IMR-90 (cell line): Measurements from ENCODE around the gene TP53I11. TPM values are rescaled to one million over a fixed set of nuclear protein-coding genes. Genes with fewer than 3 reads are reported as not detected.

Source experiments
- ATAC-seq: fragments of 200-7000 bp; cut with Tn5 transposase; 2 replicates; pipeline ENCODE4 v1.9.1; 2020; ENCODE audit warnings: low read depth, mild to moderate bottlenecking, moderate library complexity
- BruUV-seq: library from RNA; stranded (reverse); fragments of 400-500 nt; replicated peaks from 2 replicates; lab custom pipeline; 2021; lab: Mats Ljungman, UMichigan
- CTCF ChIA-PET: fragments of 300-600 bp; formaldehyde crosslinking; extraction: SDS; loops from one replicate; lab custom pipeline; 2021; ENCODE audit warnings: antibody characterized with exemption; lab: Yijun Ruan, JAX
- POLR2A ChIA-PET: fragments of 300-600 bp; sonication (Branson Sonifier 250); formaldehyde crosslinking; loops from one replicate; lab custom pipeline; 2022; ENCODE audit warnings: antibody characterized with exemption; ENCODE audit not compliant: unreplicated experiment; lab: Charles Lee
- DNase-seq: peaks from one replicate; pipeline ENCODE4 v3.0.0; 2013
- H2AFZ ChIP-seq: replicated peaks from 2 replicates; pipeline ENCODE3; 2013; ENCODE audit warnings: low read length, mild to moderate bottlenecking; ENCODE audit not compliant: poor library complexity
- H2AK5ac ChIP-seq: 2 replicates; pipeline ENCODE4 v1.6.1; 2013; ENCODE audit warnings: low read depth, low read length, inconsistent platforms
- H2AK9ac ChIP-seq: replicated peaks from 2 replicates; pipeline ENCODE3; 2013; ENCODE audit warnings: mild to moderate bottlenecking, low read depth, low read length, moderate library complexity; ENCODE audit not compliant: poor library complexity
- H2BK120ac ChIP-seq: 2 replicates; pipeline ENCODE4 v1.6.1; 2013; ENCODE audit warnings: low read depth, low read length, inconsistent platforms
- H2BK15ac ChIP-seq: 3 replicates; pipeline ENCODE4 v1.6.1; 2013; ENCODE audit warnings: low read depth, low read length, inconsistent platforms
- H2BK20ac ChIP-seq: 2 replicates; pipeline ENCODE4 v1.6.1; 2013; ENCODE audit warnings: low read depth, mild to moderate bottlenecking, inconsistent platforms, low read length, moderate library complexity
- H2BK5ac ChIP-seq: 2 replicates; pipeline ENCODE4 v1.6.1; 2013; ENCODE audit warnings: mild to moderate bottlenecking, low read depth, low read length, inconsistent platforms; ENCODE audit not compliant: poor library complexity, severe bottlenecking
- H3K14ac ChIP-seq: replicated peaks from 2 replicates; pipeline ENCODE4 v1.6.1; 2013; ENCODE audit warnings: low read depth, low read length, inconsistent platforms
- H3K18ac ChIP-seq: 2 replicates; pipeline ENCODE4 v1.6.1; 2013; ENCODE audit warnings: low read depth, low read length, control low read depth
- H3K23ac ChIP-seq: 2 replicates; pipeline ENCODE4 v1.6.1; 2013; ENCODE audit warnings: low read depth, low read length, inconsistent platforms
- H3K27ac ChIP-seq: 2 replicates; pipeline ENCODE4 v1.5.1; 2013; ENCODE audit warnings: mild to moderate bottlenecking, control low read depth, low read length; ENCODE audit not compliant: insufficient read depth
- H3K27me3 ChIP-seq: 2 replicates; pipeline ENCODE4 v1.6.1; 2013; ENCODE audit warnings: low read length; ENCODE audit not compliant: control insufficient read depth, insufficient read depth
- H3K36me3 ChIP-seq: 2 replicates; pipeline ENCODE4 v1.6.1; 2013; ENCODE audit warnings: low read length, mixed read lengths; ENCODE audit not compliant: control insufficient read depth, insufficient read depth
- H3K4ac ChIP-seq: 2 replicates; pipeline ENCODE4 v1.6.1; 2013; ENCODE audit warnings: low read depth, low read length, inconsistent platforms
- H3K4me1 ChIP-seq: 2 replicates; pipeline ENCODE4 v1.6.1; 2013; ENCODE audit warnings: low read length, mixed read lengths; ENCODE audit not compliant: control insufficient read depth, insufficient read depth
- H3K4me2 ChIP-seq: 2 replicates; pipeline ENCODE4 v1.6.1; 2013; ENCODE audit warnings: low read depth, mild to moderate bottlenecking, control low read depth, low read length, moderate library complexity
- H3K4me3 ChIP-seq: 2 replicates; pipeline ENCODE4 v1.5.1; 2013; ENCODE audit warnings: low read depth, mild to moderate bottlenecking, control low read depth, low read length, moderate library complexity; ENCODE audit not compliant: insufficient read depth
- H3K56ac ChIP-seq: 2 replicates; pipeline ENCODE4 v1.6.1; 2013; ENCODE audit warnings: low read length, inconsistent platforms; ENCODE audit not compliant: insufficient read depth; ENCODE audit errors: extremely low read depth
- H3K79me1 ChIP-seq, 2 experiments: 2 replicates each; pipeline ENCODE4 v1.6.1; 2013; ENCODE audit warnings: low read length in 2 of 2, inconsistent platforms in 1 of 2, low read depth in 1 of 2
- H3K9ac ChIP-seq: 2 replicates; pipeline ENCODE4 v1.6.1; 2013; ENCODE audit warnings: low read depth, low read length, control low read depth
- H3K9me1 ChIP-seq: 2 replicates; pipeline ENCODE4 v1.6.1; 2013; ENCODE audit warnings: low read length, inconsistent platforms; ENCODE audit not compliant: insufficient read depth
- H3K9me3 ChIP-seq: 2 replicates; pipeline ENCODE4 v1.6.1; 2013; ENCODE audit warnings: low read length; ENCODE audit not compliant: control insufficient read depth, insufficient read depth
- H4K20me1 ChIP-seq: 2 replicates; pipeline ENCODE4 v1.6.1; 2013; ENCODE audit warnings: low read length, inconsistent platforms; ENCODE audit not compliant: insufficient read depth
- H4K5ac ChIP-seq: 2 replicates; pipeline ENCODE4 v1.6.1; 2013; ENCODE audit warnings: mild to moderate bottlenecking, low read depth, low read length, control low read depth
- H4K8ac ChIP-seq, 2 experiments: 2 replicates each; pipeline ENCODE4 v1.6.1; 2013; ENCODE audit warnings: low read depth in 2 of 2, low read length in 2 of 2, control low read depth in 1 of 2, inconsistent platforms in 1 of 2
- H4K91ac ChIP-seq: 2 replicates; pipeline ENCODE4 v1.6.1; 2013; ENCODE audit warnings: low read depth, low read length, inconsistent platforms; ENCODE audit not compliant: insufficient read depth
- CEBPB ChIP-seq: IDR thresholded peaks from 2 replicates; pipeline ENCODE4 v1.6.1; 2012; ENCODE audit warnings: low read depth, low read length, improper control_type of control experiment
- CHD1 ChIP-seq: IDR thresholded peaks from 2 replicates; pipeline ENCODE4 v1.6.1; 2012; ENCODE audit warnings: low read depth, low read length, improper control_type of control experiment
- MAFK ChIP-seq: IDR thresholded peaks from 2 replicates; pipeline ENCODE4 v1.6.1; 2012; ENCODE audit warnings: low read depth, low read length, improper control_type of control experiment
- POLR2A ChIP-seq: IDR thresholded peaks from 2 replicates; pipeline ENCODE4 v1.6.1; 2012; ENCODE audit warnings: mild to moderate bottlenecking, low read depth, low read length
- RCOR1 ChIP-seq: IDR thresholded peaks from 2 replicates; pipeline ENCODE4 v1.6.1; 2012; ENCODE audit warnings: mild to moderate bottlenecking, low read length, improper control_type of control experiment; ENCODE audit not compliant: insufficient replicate concordance
- RFX5 ChIP-seq: IDR thresholded peaks from 2 replicates; pipeline ENCODE4 v1.8.0; 2012; ENCODE audit warnings: low read depth, mild to moderate bottlenecking, low read length, moderate library complexity
- SMC3 ChIP-seq: fragments of 150-350 bp; IDR thresholded peaks from 2 replicates; pipeline ENCODE4 v1.6.1; 2016; ENCODE audit warnings: low read depth, mild to moderate bottlenecking, antibody characterized with exemption, low read length, moderate library complexity
- WGBS, 2 experiments: methylation state at CpG; one replicate each; pipeline versions ENCODE4 v1.1.5 to v1.1.7; 2013; ENCODE audit warnings: missing lambda C conversion rate in 2 of 2; ENCODE audit not compliant: insufficient read length in 1 of 2; ENCODE audit errors: extremely low coverage in 2 of 2; 5-methylcytosine and 5-hydroxymethylcytosine counted together
- dilution Hi-C: fragments of 300-500 bp; cut with HindIII; formaldehyde crosslinking; loops from one replicate; pipeline ENCODE4 v1.14.3; 2018; ENCODE audit warnings: low sequenced_read_pairs; ENCODE audit not compliant: unreplicated experiment
- in situ Hi-C: fragments of 300-500 bp; cut with MboI; formaldehyde crosslinking; loops from 3 replicates; pipeline ENCODE4 v1.14.3; 2019; ENCODE audit warnings: low sequenced_read_pairs, inconsistent platforms, mixed read lengths
- intact Hi-C: fragments of 100-400 bp; cut with micrococcal nuclease; formaldehyde crosslinking; loops from 2 replicates; pipeline ENCODE4 v1.10.0; 2022
- polyA plus RNA-seq, 3 experiments: library from polyadenylated mRNA; depleted of rRNA; stranded (reverse); fragments of >200 nt; gene quantifications; 2 replicates each; pipeline ENCODE4 v1.2.3, GENCODE V29; 2012; ENCODE audit warnings: low replicate concordance in 1 of 3
- total RNA-seq: library from RNA; depleted of rRNA; stranded (reverse); fragments of >200 nt; gene quantifications from 2 replicates; pipeline ENCODE4 v1.2.3, GENCODE V29; 2012

The TP53I11 gene
- total and polyA plus RNA-seq, 2 of the 4 experiments (the other 2 are of a cell fraction) = 3.9 to 22.0 TPM

DNA sequence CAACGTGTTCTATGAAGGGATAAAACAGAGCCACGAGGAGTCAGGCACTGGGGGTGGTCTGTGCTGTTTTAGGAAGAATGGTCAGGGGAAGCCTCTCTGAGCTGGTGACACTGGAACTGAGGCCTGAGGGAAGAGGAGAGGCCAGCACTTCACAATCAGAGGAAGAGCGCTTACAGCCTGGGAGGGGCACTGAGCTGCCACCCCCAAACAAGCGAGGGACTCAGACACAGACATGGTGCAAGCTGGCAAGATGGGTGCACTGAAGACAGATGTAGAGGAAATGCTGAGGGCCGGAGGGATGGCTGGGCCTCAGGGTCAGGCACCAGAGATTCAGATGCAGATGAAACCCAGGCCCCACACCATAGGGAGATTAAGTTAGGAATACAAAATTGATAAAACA lies 40.0 kb upstream of the TP53I11 start:
- H2AK5ac ChIP-seq = no peak overlapping the region
- H3K14ac ChIP-seq = no peak overlapping the region
- H3K27ac ChIP-seq = no peak overlapping the region
- no peaks in the 10 kb centered on the region for H3K9me3 ChIP-seq
- no peaks in the 10 kb centered on the region for H3K9me1 ChIP-seq
- H3K79me1 ChIP-seq = no peaks in the 10 kb centered on the region
- no peaks in the 10 kb centered on the region for H3K4me1 ChIP-seq
- H3K27me3 ChIP-seq = peaks cover 58% of the 10 kb centered on the region
- H2BK15ac ChIP-seq = no peak overlapping the region
- no peak overlapping the region for H4K91ac ChIP-seq
- H4K5ac ChIP-seq = no peak overlapping the region
- H3K9ac ChIP-seq = no peak overlapping the region
- BruUV-seq = no TSS peak
- H3K56ac ChIP-seq = no peak overlapping the region
- in situ Hi-C loops = no loop called here
- H3K4me3 ChIP-seq = no peak overlapping the region
- no peak overlapping the region for H2BK120ac ChIP-seq
- 8% methylated on average over 2 of the region's 5 CpGs; no CpG with 5 or more reads in 1 of the 2 experiments for WGBS, 2 experiments
- no peak overlapping the region for H3K18ac ChIP-seq
- no peak overlapping the region for H3K4ac ChIP-seq
- H2BK20ac ChIP-seq = no peak overlapping the region
- no peak overlapping the region for H3K23ac ChIP-seq
- ATAC-seq = no peak
- intact Hi-C loops = no loop called here
- dilution Hi-C loops = no loop called here
- no peaks in the 10 kb centered on the region for H4K20me1 ChIP-seq
- no peak overlapping the region for H2AK9ac ChIP-seq
- DNase-seq = no peak
- ChIA-PET POLR2A (no interaction called here), CTCF (no interaction called here)
- H3K36me3 ChIP-seq = no peaks in the 10 kb centered on the region
- no peak for TF ChIP-seq RFX5
- no peak for TF ChIP-seq POLR2A
- no peak for TF ChIP-seq CHD1
- no peak for TF ChIP-seq SMC3
- TF ChIP-seq RCOR1 = no peak
- TF ChIP-seq CEBPB = no peak
- TF ChIP-seq MAFK = no peak
- H3K4me2 ChIP-seq = no peak overlapping the region
- H2AFZ ChIP-seq = no peak overlapping the region
- no peak overlapping the region for H2BK5ac ChIP-seq
- H4K8ac ChIP-seq = no peak overlapping the region
